NK-92 (cell line): ENCODE data around the gene HOXD8.

ENCODE experiments used
- DNase-seq: peaks from one replicate; lab custom pipeline; 2025; ENCODE audit not compliant: unreplicated experiment; lab: John Stamatoyannopoulos, UW

The HOXD8 gene

GRCh38 chr2:176102309-176102866, 27.1 kb upstream of the HOXD8 start:
- DNase-seq, result no peak

- DNase-seq, result no peak
Observed at GRCh38 chr2:176103194-176103593, 26.3 kb upstream of the HOXD8 start.

GRCh38 chr2:176103742-176104315, 25.7 kb upstream of the HOXD8 start:
- DNase-seq, result no peak

GRCh38 chr2:176104316-176105077, 25.0 kb upstream of the HOXD8 start:
- no peak for DNase-seq

GRCh38 chr2:176105078-176105729, 24.3 kb upstream of the HOXD8 start:
- DNase-seq, result no peak

GRCh38 chr2:176105730-176106580, 23.6 kb upstream of the HOXD8 start:
- DNase-seq, result no peak

GRCh38 chr2:176106581-176107539, 22.6 kb upstream of the HOXD8 start, which contains the start of gene HOXD11:
Gene HOXD11, plus strand, starts transcription at chr2:176107280. Its CDS starts 76 bp downstream, at chr2:176107356.
- DNase-seq, result no peak

- DNase-seq, result no peak
Observed at GRCh38 chr2:176107731-176108181, 21.7 kb upstream of the HOXD8 start.

GRCh38 chr2:176109192-176109901, 20.2 kb upstream of the HOXD8 start:
- no peak for DNase-seq

GRCh38 chr2:176109946-176110345, 19.6 kb upstream of the HOXD8 start:
- DNase-seq, result no peak

GRCh38 chr2:176110415-176111308, 18.8 kb upstream of the HOXD8 start:
- no peak for DNase-seq

- DNase-seq, result no peak
Observed at GRCh38 chr2:176111309-176111663, 18.2 kb upstream of the HOXD8 start.

- no peak for DNase-seq
Observed at GRCh38 chr2:176111846-176112374, 17.6 kb upstream of the HOXD8 start.

- DNase-seq, result no peak
Observed at GRCh38 chr2:176112375-176113302, 16.9 kb upstream of the HOXD8 start.

- no peak for DNase-seq
Observed at GRCh38 chr2:176114120-176114929, 15.2 kb upstream of the HOXD8 start.
